ENCODE measurements around the gene ITPK1.

GRCh38 chr14:92971601-92972180 is 144.0 kb downstream of the ITPK1 start:
- TF ChIP-seq MAX (IDR thresholded peaks at IDR 0.05) (no peak), EP300 (IDR thresholded peaks at IDR 0.05; ENCODE audit: borderline replicate concordance) (no peak), REST (IDR thresholded peaks at IDR 0.05; ENCODE audit: low read depth) (no peak), CEBPB (IDR thresholded peaks at IDR 0.05) (no peak), NFIC (IDR thresholded peaks at IDR 0.05) (no peak), TAF1 (IDR thresholded peaks at IDR 0.05; ENCODE audit: low read depth) (no peak), TEAD4 (IDR thresholded peaks at IDR 0.05) (no peak), EGR1 (IDR thresholded peaks at IDR 0.05) (no peak), ZBTB7A (IDR thresholded peaks at IDR 0.05; ENCODE audit: low read depth) (no peak), YY1 (IDR thresholded peaks at IDR 0.05; ENCODE audit: low read depth) (no peak), FOXM1 (IDR thresholded peaks at IDR 0.05; ENCODE audit: borderline replicate concordance, low read depth) (no peak), RAD21 (IDR thresholded peaks at IDR 0.05; ENCODE audit: low read depth) (no peak), TCF12 (IDR thresholded peaks at IDR 0.05; ENCODE audit: low read depth) (no peak)
- TF ChIP-seq, protein P1, sequence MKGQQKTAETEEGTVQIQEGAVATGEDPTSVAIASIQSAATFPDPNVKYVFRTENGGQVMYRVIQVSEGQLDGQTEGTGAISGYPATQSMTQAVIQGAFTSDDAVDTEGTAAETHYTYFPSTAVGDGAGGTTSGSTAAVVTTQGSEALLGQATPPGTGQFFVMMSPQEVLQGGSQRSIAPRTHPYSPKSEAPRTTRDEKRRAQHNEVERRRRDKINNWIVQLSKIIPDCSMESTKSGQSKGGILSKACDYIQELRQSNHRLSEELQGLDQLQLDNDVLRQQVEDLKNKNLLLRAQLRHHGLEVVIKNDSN (IDR thresholded peaks at IDR 0.05) = no peak

Measured in Ishikawa (cell line).